ENCODE data around the gene RASSF10. TPM values are rescaled to one million over a fixed set of nuclear protein-coding genes. Genes with fewer than 3 reads are reported as not detected.

The RASSF10 gene
- total RNA-seq, 1 donor from 2014 or later = not detected

- no peak for DNase-seq
- H3K9me3 Mint-ChIP-seq (ENCODE audit: unreplicated experiment) = no peaks in the 10 kb centered on the region
- no peaks in the 10 kb centered on the region for H3K4me1 Mint-ChIP-seq (ENCODE audit: low read depth, unreplicated experiment)
- H3K4me3 Mint-ChIP-seq (ENCODE audit: unreplicated experiment) = no peak overlapping the region
- no peaks in the 10 kb centered on the region for H3K27me3 Mint-ChIP-seq (ENCODE audit: unreplicated experiment)
- TF ChIP-seq, protein P1, sequence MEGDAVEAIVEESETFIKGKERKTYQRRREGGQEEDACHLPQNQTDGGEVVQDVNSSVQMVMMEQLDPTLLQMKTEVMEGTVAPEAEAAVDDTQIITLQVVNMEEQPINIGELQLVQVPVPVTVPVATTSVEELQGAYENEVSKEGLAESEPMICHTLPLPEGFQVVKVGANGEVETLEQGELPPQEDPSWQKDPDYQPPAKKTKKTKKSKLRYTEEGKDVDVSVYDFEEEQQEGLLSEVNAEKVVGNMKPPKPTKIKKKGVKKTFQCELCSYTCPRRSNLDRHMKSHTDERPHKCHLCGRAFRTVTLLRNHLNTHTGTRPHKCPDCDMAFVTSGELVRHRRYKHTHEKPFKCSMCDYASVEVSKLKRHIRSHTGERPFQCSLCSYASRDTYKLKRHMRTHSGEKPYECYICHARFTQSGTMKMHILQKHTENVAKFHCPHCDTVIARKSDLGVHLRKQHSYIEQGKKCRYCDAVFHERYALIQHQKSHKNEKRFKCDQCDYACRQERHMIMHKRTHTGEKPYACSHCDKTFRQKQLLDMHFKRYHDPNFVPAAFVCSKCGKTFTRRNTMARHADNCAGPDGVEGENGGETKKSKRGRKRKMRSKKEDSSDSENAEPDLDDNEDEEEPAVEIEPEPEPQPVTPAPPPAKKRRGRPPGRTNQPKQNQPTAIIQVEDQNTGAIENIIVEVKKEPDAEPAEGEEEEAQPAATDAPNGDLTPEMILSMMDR (IDR thresholded peaks at IDR 0.05; ENCODE audit: partially characterized antibody, unreplicated experiment) = no peak
- H3K36me3 Mint-ChIP-seq (ENCODE audit: unreplicated experiment) = peaks cover 6% of the 10 kb centered on the region
- H3K27ac Mint-ChIP-seq (ENCODE audit: unreplicated experiment) = no peak overlapping the region
These were observed 13.3 kb upstream of the RASSF10 start for GRCh38 chr11:12995823-12996222.

DNA sequence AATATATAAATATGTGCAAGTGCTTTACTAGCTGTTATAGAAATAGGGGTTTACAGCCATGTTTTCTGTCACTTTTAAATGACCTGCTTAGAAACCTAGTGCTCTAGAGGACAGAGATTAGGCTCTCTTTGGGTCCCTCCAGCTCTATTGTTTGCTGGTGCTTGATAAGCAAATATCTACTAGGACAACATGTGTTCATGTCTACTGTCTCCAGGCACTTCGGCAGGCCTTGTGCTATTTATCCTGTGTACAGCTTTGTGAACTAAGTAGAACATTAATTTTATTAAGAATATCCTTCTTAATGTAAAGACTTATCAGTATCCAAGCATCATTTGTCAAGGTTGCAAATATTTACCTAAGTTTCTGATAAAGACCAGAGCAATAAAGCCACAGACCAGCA is 11.9 kb upstream of the RASSF10 start:
- Mint-ChIP-seq H3K4me3 (ENCODE audit: unreplicated experiment) (no peak overlapping the region), H3K27me3 (ENCODE audit: unreplicated experiment) (no peaks in the 10 kb centered on the region)
- TF ChIP-seq, protein P1 (IDR thresholded peaks at IDR 0.05; ENCODE audit: partially characterized antibody, unreplicated experiment) = no peak

DNA sequence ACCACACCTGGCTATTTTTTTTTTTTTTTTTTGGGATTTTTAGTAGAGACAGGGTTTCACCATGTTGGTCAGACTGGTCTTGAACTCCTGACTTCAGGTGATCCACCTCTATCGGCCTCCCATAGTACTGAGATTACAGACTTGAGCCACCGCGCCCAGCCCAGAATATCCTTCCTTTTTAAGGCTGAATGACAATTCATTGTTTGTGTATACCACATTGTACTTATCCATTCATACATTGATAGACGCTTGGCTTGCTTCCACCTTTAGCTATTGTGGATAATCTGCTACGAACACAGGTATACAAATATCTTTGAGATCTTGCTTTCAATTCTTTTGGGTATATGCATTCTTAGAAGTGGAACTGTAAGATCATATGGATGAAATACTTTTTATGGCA is 10.8 kb upstream of the RASSF10 start:
- peaks cover 6% of the 10 kb centered on the region for H3K36me3 Mint-ChIP-seq (ENCODE audit: unreplicated experiment)
- no peaks in the 10 kb centered on the region for H3K27me3 Mint-ChIP-seq (ENCODE audit: unreplicated experiment)
- H3K27ac Mint-ChIP-seq (ENCODE audit: unreplicated experiment) = no peak overlapping the region
- no peaks in the 10 kb centered on the region for H3K9me3 Mint-ChIP-seq (ENCODE audit: unreplicated experiment)
- no peaks in the 10 kb centered on the region for H3K4me1 Mint-ChIP-seq (ENCODE audit: low read depth, unreplicated experiment)
- DNase-seq = no peak
- TF ChIP-seq, protein P1 (IDR thresholded peaks at IDR 0.05; ENCODE audit: partially characterized antibody, unreplicated experiment) = no peak
- H3K4me3 Mint-ChIP-seq (ENCODE audit: unreplicated experiment) = no peak overlapping the region

More for the DNA sequence above, 11.9 kb upstream of the RASSF10 start:
- DNase-seq = no peak
- H3K9me3 Mint-ChIP-seq (ENCODE audit: unreplicated experiment) = no peaks in the 10 kb centered on the region
- H3K4me1 Mint-ChIP-seq (ENCODE audit: low read depth, unreplicated experiment) = no peaks in the 10 kb centered on the region
- peaks cover 6% of the 10 kb centered on the region for H3K36me3 Mint-ChIP-seq (ENCODE audit: unreplicated experiment)
- no peak overlapping the region for H3K27ac Mint-ChIP-seq (ENCODE audit: unreplicated experiment)

DNA sequence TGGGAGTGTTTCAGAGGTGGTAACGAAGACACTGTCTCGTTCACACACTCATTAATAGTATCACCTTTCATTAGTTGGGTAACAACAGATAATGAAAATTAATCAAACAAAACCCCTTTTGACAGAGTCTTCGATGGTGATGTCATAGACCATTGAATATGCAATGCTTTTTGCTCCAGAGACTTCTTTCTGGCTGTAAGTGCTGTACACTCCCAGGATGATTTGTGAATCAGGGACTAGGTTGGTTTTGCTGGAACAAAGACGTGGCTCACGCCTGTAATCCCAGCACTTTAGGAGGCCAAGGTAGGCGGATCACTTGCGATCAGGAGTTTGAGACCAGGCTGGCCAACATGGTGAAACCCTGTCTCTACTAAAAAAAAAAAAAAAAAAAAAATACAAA is 9.5 kb upstream of the RASSF10 start:
- no peak overlapping the region for H3K27ac Mint-ChIP-seq (ENCODE audit: unreplicated experiment)
- no peaks in the 10 kb centered on the region for H3K27me3 Mint-ChIP-seq (ENCODE audit: unreplicated experiment)
- H3K36me3 Mint-ChIP-seq (ENCODE audit: unreplicated experiment) = peaks cover 6% of the 10 kb centered on the region
- H3K4me1 Mint-ChIP-seq (ENCODE audit: low read depth, unreplicated experiment) = no peaks in the 10 kb centered on the region
- TF ChIP-seq, protein P1 (IDR thresholded peaks at IDR 0.05; ENCODE audit: partially characterized antibody, unreplicated experiment) = no peak
- no peaks in the 10 kb centered on the region for H3K9me3 Mint-ChIP-seq (ENCODE audit: unreplicated experiment)
- DNase-seq = no peak
- no peak overlapping the region for H3K4me3 Mint-ChIP-seq (ENCODE audit: unreplicated experiment)

DNA sequence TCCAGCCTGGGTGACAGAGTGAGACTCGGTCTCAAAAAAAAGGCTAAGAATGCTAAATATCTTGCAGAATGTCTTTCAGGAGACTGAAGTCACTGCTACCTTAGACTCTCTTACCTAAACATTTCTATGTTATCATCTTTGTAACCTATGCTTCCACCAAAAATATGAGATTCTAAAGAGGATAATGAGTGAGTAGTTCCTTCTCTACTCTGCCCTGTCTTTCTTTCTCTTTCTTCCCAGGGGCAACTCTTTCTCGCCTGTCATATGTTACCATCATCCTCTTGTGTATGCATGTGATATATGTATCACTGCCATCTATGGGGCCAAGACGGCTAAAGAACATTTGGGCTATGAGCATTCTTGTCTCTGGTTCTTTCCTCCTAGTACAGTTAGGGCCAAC is 9.0 kb upstream of the RASSF10 start:
- H3K4me3 Mint-ChIP-seq (ENCODE audit: unreplicated experiment) = no peak overlapping the region
- H3K4me1 Mint-ChIP-seq (ENCODE audit: low read depth, unreplicated experiment) = no peaks in the 10 kb centered on the region
- H3K36me3 Mint-ChIP-seq (ENCODE audit: unreplicated experiment) = peaks cover 6% of the 10 kb centered on the region
- no peaks in the 10 kb centered on the region for H3K9me3 Mint-ChIP-seq (ENCODE audit: unreplicated experiment)
- H3K27me3 Mint-ChIP-seq (ENCODE audit: unreplicated experiment) = no peaks in the 10 kb centered on the region
- no peak overlapping the region for H3K27ac Mint-ChIP-seq (ENCODE audit: unreplicated experiment)
- DNase-seq = no peak
- TF ChIP-seq, protein P1 (IDR thresholded peaks at IDR 0.05; ENCODE audit: partially characterized antibody, unreplicated experiment) = no peak

Data from glutamatergic neuron (in vitro differentiated cells).